GM18505 (cell line): ENCODE data around the gene TSKS.
"Not testable (repeated sequence)": the region's sequence is repeated elsewhere in the genome, so short reads cannot be mapped to it uniquely, and the experiment has no call there.

Experiments
- ATAC-seq: cut with Tn5 transposase; IDR thresholded peaks from one replicate; pipeline ENCODE4 v1.9.1; 2021; ENCODE audit not compliant: unreplicated experiment
- POLR2A ChIP-seq: IDR thresholded peaks from 4 replicates; pipeline ENCODE4 v1.6.1; 2011; ENCODE audit warnings: borderline replicate concordance; ENCODE audit not compliant: insufficient read depth, insufficient read length; ENCODE audit errors: extremely low read depth

Gene TSKS

DNA sequence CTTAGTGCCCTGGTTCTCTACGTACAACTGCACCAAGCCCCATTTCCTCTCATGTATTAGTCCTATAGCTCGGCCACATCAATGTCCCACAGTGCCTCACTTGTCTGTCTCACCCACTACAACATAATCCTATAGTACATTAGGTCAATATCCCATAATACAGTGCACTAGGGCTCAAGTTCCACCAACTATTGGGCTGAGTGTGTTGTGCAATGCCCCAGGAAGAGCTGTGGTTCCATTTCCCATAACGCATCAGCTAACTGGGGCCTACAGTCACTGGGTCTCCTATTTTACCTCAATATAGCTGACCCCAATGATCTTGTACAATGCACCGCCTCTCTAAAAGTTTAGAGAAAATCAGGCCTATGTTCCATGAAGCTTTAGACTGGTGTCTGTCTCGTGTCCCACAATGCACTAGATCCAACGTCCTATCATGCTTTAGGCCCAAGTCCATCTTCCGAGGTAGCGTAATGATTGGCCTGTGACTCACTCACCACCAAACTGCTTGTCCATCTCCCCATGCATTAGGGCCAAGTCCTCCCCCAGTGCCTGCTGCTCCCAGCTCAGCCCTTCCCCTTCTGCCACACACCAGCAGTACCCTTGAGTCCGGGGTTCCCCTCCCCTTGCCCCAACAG is 21.8 kb downstream of the TSKS start:
- TF ChIP-seq POLR2A = no peak
- ATAC-seq = no peak

- TF ChIP-seq POLR2A = no peak
- no peak for ATAC-seq
Measured at GRCh38 chr19:49739933-49740332, 23.2 kb downstream of the TSKS start.

DNA sequence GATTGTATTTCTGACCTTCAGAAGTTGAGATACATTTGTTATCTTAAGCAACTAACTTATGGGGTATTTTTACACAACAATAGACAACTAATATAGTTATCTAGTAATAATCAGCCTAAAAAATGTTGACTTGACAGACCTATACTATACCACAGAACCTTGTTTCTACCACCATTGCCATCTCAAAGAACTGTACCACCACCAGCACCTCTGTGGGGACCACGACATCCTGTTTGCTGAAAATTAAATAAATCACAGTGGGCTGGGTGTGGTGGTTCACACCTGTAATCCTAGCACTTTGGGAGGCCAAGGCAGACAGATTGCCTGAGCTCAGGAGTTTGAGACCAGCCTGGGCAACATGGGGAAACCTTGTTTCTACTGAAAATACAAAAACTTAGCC is 24.0 kb downstream of the TSKS start:
- ATAC-seq = no peak
- TF ChIP-seq POLR2A = no peak

- no peak for TF ChIP-seq POLR2A
- ATAC-seq = no peak
Measured at GRCh38 chr19:49738268-49738667, 24.8 kb downstream of the TSKS start.

DNA sequence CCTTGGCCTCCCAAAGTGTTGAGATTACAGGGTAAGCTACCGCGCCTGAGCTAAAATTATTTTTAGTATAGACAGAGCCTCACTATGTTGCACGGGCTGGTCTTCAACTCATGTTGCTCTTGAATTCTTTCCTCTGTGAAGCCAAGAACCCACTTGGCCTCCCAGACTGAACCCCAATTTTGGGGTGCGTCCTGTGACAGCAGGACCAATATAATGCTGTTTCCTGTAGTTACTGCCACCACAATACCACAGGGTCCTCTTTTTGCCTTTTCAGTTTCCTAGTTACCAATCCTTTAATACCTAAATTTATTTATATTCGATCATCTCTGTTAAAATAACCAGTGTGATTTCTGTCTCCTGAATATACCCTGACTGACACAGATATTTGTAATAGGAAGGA is 32.9 kb downstream of the TSKS start:
- no peak for TF ChIP-seq POLR2A
- no peak for ATAC-seq

GRCh38 chr19:49727217-49728030 is 35.7 kb downstream of the TSKS start:
- ATAC-seq = no peak
- TF ChIP-seq POLR2A = no peak

DNA sequence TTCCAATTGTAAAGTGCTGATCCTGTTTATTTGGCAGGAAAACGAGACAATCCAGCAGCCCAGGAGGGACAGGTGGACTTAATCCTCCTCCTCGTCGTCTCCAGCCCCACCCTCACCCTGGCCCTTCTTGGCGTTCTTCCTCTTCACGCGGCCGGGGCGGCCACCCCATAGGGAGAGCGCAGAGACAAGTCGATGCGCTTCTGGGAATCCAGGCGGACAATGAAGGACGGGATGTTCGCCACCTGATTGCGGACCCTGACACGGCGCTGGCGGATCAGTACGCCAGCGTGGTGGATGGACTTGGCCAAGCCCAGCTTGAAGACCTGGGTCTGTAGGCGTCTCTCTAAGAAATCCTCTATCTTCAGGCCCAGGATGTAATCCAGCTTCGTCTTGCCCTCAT is 43.7 kb downstream of the TSKS start:
- not testable (repeated sequence) for ATAC-seq

GRCh38 chr19:49718991-49719390 is 44.1 kb downstream of the TSKS start:
- no peak for TF ChIP-seq POLR2A
- ATAC-seq = no peak

- ATAC-seq = no peak
- TF ChIP-seq POLR2A = no peak
Measured at GRCh38 chr19:49718511-49718910, 44.6 kb downstream of the TSKS start.

GRCh38 chr19:49716154-49716553 is 47.0 kb downstream of the TSKS start:
- TF ChIP-seq POLR2A = no peak
- ATAC-seq = no peak

- TF ChIP-seq POLR2A = no peak
- ATAC-seq = no peak
Measured at GRCh38 chr19:49713236-49713845, 49.8 kb downstream of the TSKS start.

DNA sequence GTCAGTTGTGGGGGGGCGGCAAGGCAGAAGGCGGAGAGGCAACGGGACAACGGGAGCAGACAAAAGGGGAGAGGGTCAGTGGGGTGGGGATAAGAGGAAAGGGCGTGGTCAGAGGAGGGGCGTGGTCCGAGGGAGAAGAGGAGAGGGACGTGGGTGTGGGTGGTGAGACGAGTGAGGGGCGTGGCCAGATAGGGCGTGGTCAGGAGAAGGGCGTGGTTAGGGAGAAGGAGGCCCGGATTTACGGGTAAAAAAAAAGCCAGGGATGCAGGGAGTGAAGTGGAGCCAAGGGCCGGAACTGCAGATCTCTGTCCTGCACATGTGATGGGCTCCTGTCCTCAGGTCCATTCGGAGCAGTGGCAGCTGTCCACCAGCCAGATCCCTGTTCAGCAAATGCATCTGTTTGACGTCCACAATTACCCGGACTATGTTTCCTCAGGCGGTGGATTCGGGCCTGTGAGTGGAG is 50.7 kb downstream of the TSKS start:
- no peak for TF ChIP-seq POLR2A
- ATAC-seq = no peak

GRCh38 chr19:49710372-49710951 is 52.6 kb downstream of the TSKS start:
- no peak for ATAC-seq

DNA sequence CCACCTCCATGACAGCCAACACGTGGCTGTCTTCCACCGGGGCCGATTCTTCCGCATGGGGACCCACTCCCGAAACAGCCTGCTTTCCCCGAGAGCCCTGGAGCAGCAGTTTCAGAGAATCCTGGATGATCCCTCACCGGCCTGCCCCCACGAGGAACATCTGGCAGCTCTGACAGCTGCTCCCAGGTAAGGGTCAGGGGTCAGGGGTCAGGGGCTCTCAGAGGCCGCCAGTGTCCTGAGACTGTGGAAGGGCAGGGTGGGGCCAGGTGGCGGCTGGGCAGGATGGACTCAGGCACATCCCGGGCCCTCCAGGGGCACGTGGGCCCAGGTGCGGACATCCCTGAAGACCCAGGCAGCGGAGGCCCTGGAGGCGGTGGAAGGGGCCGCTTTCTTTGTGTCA is 57.2 kb downstream of the TSKS start:
- no peak for ATAC-seq
- no peak for TF ChIP-seq POLR2A

More at GRCh38 chr19:49710372-49710951, 52.6 kb downstream of the TSKS start:
- no peak for TF ChIP-seq POLR2A

GRCh38 chr19:49704888-49705642 is 58.0 kb downstream of the TSKS start:
- no peak for ATAC-seq
- TF ChIP-seq POLR2A = no peak
